Skeletal muscle satellite cell (primary cell): Measurements from ENCODE around the gene FANCL.
A peak's percentile ranks its signal among the peaks of the same experiment; 100 is the strongest.
"Not testable (repeated sequence)": the region's sequence is repeated elsewhere in the genome, so short reads cannot be mapped to it uniquely, and the experiment has no call there.

ENCODE experiments used
- H3K27me3 ChIP-seq: 2 replicates; pipeline ENCODE4 v1.7.0; 2013; ENCODE audit warnings: low read length; ENCODE audit not compliant: control insufficient read depth, insufficient read depth
- H3K36me3 ChIP-seq: 2 replicates; pipeline ENCODE4 v1.7.0; 2013; ENCODE audit warnings: mild to moderate bottlenecking, control low read depth, low read length; ENCODE audit not compliant: insufficient read depth
- H3K4me1 ChIP-seq: 2 replicates; pipeline ENCODE4 v1.7.0; 2013; ENCODE audit warnings: low read length; ENCODE audit not compliant: control insufficient read depth, insufficient read depth
- H3K4me2 ChIP-seq: 2 replicates; pipeline ENCODE4 v1.7.0; 2013; ENCODE audit warnings: mild to moderate bottlenecking, low read length
- H3K4me3 ChIP-seq: 2 replicates; pipeline ENCODE4 v1.7.0; 2013; ENCODE audit warnings: low read length
- H3K9ac ChIP-seq: 2 replicates; pipeline ENCODE4 v1.7.0; 2013; ENCODE audit warnings: mild to moderate bottlenecking, low read depth, low read length, moderate library complexity
- H3K9me3 ChIP-seq: replicated peaks from 2 replicates; pipeline ENCODE4 v1.7.0; 2013; ENCODE audit warnings: mild to moderate bottlenecking, control low read depth, low read length

Gene FANCL

DNA sequence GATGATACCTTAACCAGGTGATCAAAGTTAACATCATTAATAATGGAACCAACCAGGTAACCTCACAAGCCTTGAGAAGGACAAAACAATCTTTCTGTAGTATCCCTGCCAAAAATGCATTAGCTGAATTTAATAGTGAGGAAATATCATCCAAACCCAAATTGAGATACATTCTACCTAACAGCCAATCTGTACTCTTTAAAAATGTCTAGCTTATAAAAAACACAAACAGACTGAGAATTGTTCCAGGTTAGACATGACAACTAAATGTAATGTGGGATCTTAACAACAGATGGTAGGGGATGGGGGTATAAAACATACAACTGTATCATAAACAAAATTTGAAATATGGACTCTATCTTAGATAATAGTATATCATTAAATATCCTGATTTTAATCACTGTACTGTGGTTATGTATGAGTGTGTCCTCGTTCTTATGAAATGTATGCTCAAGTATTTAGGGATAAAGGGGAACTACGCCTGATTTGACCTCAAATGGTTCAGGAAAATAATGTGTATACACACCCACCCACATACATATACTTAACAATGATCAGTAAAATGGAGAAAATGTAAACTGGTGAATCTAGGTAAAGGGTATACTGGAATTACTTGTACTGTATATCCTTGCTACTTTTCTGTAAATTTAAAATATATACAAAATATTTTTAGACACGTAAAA lies 1.7 kb downstream of the FANCL start:
- Histone ChIP-seq H3K4me2 (peak overlapping the region; percentile 80), H3K4me1 (peaks cover 10% of the 10 kb centered on the region), H3K9me3 (no peaks in the 10 kb centered on the region), H3K36me3 (no peaks in the 10 kb centered on the region), H3K9ac (no peak overlapping the region), H3K27me3 (no peaks in the 10 kb centered on the region), H3K4me3 (no peak overlapping the region)

- Histone ChIP-seq H3K4me2 (no peak overlapping the region), H3K36me3 (no peaks in the 10 kb centered on the region), H3K4me3 (no peak overlapping the region), H3K9me3 (no peaks in the 10 kb centered on the region), H3K9ac (no peak overlapping the region), H3K27me3 (no peaks in the 10 kb centered on the region), H3K4me1 (peaks cover 14% of the 10 kb centered on the region)
Measured at GRCh38 chr2:58237741-58238140, 3.4 kb downstream of the FANCL start.

DNA sequence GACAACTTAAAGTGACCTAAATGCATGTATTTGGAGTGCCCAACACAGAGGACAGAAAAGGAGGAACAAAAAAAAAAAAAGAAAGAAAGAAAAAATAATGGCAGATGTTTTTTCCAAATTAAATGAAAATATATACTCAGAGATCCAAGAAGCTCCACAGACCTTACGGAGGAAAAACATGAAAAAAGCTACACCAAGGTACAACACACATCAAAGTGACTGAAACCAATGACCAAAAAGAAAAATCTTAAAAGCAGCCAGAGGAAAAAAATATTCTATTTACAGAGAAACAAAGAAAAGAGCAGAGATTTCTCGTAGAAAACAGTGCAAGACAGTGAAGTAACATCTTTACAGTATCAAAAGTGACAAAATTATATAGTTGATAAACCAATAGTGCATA lies 5.1 kb downstream of the FANCL start:
- H3K4me1 ChIP-seq: peaks cover 10% of the 10 kb centered on the region
- no peaks in the 10 kb centered on the region for H3K27me3 ChIP-seq
- no peaks in the 10 kb centered on the region for H3K36me3 ChIP-seq
- no peak overlapping the region for H3K9ac ChIP-seq
- no peak overlapping the region for H3K4me3 ChIP-seq
- H3K9me3 ChIP-seq: no peaks in the 10 kb centered on the region
- H3K4me2 ChIP-seq: no peak overlapping the region

GRCh38 chr2:58235170-58235569 lies 6.0 kb downstream of the FANCL start:
- Histone ChIP-seq H3K36me3 (no peaks in the 10 kb centered on the region), H3K4me3 (no peak overlapping the region), H3K27me3 (no peaks in the 10 kb centered on the region), H3K4me2 (no peak overlapping the region), H3K4me1 (peaks cover 6% of the 10 kb centered on the region), H3K9me3 (no peaks in the 10 kb centered on the region), H3K9ac (no peak overlapping the region)

GRCh38 chr2:58228299-58228698 lies 12.8 kb downstream of the FANCL start:
- H3K36me3 ChIP-seq: no peaks in the 10 kb centered on the region
- H3K27me3 ChIP-seq: no peaks in the 10 kb centered on the region
- H3K4me2 ChIP-seq: no peak overlapping the region
- no peak overlapping the region for H3K9ac ChIP-seq
- no peak overlapping the region for H3K4me3 ChIP-seq
- peaks cover under 1% of the 10 kb centered on the region for H3K4me1 ChIP-seq
- no peaks in the 10 kb centered on the region for H3K9me3 ChIP-seq

- H3K4me2 ChIP-seq: no peak overlapping the region
- H3K36me3 ChIP-seq: no peaks in the 10 kb centered on the region
Measured at GRCh38 chr2:58227171-58227917, 13.8 kb downstream of the FANCL start.

DNA sequence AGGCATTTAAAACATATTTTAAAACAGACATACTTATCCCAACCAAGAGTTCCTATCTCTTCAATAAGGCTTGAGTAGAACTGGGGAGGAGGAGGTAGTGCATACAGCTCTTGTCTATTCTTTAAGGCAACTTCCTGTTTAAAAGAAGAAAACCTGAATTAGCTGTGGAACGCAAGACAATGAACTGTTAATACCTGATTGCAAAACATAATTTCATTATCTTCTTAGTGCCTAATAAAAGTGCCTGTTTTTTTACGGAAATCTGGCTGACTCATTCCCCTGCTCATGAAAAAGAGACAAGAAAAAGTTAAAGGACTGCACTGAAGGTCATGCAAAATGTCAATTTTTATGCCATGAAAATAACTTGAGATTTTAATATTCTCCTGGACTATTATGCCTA lies 19.2 kb downstream of the FANCL start:
- H3K36me3 ChIP-seq: peaks cover 12% of the 10 kb centered on the region
- no peak overlapping the region for H3K4me2 ChIP-seq
- no peak overlapping the region for H3K4me3 ChIP-seq
- H3K4me1 ChIP-seq: peaks cover 4% of the 10 kb centered on the region
- H3K27me3 ChIP-seq: no peaks in the 10 kb centered on the region
- no peaks in the 10 kb centered on the region for H3K9me3 ChIP-seq
- no peak overlapping the region for H3K9ac ChIP-seq

More at GRCh38 chr2:58227171-58227917, 13.8 kb downstream of the FANCL start:
- H3K4me3 ChIP-seq: no peak overlapping the region
- no peaks in the 10 kb centered on the region for H3K27me3 ChIP-seq
- H3K4me1 ChIP-seq: no peaks in the 10 kb centered on the region
- H3K9me3 ChIP-seq: no peaks in the 10 kb centered on the region
- H3K9ac ChIP-seq: no peak overlapping the region

DNA sequence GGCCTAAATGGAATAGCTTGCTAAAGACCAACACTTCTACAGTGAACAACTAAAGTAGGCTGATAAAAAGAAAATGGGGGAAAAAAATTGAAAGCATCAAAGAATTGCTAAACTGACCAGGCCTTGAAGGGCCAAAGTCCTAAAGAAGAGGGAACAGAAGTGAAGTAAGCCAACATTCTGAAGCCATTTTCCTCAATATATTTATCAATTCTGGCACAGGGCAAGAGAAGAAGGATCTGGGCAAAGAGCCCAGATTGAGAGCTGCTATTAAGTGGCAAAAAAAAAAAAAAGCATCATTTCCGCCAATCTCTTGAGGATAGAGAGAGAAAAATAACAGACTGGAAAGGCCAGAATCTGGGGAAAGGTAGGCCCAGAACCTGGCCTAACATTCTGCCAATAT lies 25.7 kb downstream of the FANCL start:
- Histone ChIP-seq H3K4me3 (no peak overlapping the region), H3K9ac (no peak overlapping the region), H3K27me3 (no peaks in the 10 kb centered on the region), H3K4me1 (no peaks in the 10 kb centered on the region), H3K4me2 (no peak overlapping the region), H3K9me3 (no peaks in the 10 kb centered on the region), H3K36me3 (peaks cover 20% of the 10 kb centered on the region)

DNA sequence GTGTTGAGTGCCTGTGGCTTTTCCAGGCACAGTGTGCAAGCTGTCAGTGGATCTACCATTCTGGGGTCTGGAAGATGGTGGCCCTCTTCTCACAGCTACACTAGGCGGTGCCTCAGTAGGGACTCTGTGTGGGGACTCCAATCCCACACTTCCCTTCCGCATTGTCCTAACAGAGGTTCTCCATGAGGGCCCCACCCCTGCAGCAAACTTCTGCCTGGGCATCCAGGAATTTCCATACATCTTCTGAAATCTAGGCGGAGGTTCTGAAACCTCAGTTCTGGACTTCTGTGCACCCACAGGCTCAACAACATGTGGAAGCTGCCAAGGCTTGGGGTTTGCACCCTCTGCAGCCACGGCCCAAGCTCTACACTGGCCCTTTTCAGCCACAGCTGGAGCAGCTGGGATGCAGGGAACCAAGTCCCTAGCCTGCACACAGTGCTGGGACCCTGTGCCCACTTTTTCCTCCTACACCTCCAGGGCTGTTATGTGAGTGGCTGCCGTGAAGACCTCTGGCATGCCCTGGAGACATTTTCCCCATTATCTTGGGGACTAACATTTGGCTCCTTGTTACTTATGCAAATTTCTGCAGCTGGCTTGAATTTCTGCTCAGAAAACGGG lies 30.1 kb downstream of the FANCL start:
- H3K4me3 ChIP-seq, H3K27me3 ChIP-seq: not testable (repeated sequence)

GRCh38 chr2:58207189-58207588 lies 33.9 kb downstream of the FANCL start:
- Histone ChIP-seq H3K9ac (no peak overlapping the region), H3K36me3 (peaks cover 8% of the 10 kb centered on the region), H3K9me3 (no peaks in the 10 kb centered on the region), H3K4me3 (no peak overlapping the region), H3K27me3 (no peaks in the 10 kb centered on the region), H3K4me1 (peaks cover 8% of the 10 kb centered on the region), H3K4me2 (no peak overlapping the region)

More for the DNA sequence above, 30.1 kb downstream of the FANCL start:
- not testable (repeated sequence) for H3K9me3 ChIP-seq, H3K36me3 ChIP-seq, H3K4me1 ChIP-seq, H3K9ac ChIP-seq, H3K4me2 ChIP-seq

DNA sequence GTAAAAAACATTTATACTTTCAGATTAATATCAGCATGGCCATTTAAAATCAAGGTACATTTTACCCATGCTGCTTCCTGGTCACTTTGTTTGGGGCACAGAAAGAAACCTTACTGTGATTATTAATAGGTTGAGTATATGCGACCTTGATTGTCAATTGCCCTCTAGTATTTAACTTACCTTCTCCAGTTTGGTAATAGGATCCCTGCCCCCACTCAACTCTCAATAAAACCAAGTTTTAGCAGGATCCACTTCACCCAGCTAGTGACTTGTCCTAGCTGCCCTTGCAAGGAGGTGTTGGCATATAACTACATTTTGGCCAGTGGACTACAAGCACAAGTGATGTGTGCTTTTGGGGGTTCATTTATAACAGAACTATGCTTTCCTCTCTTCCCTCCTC lies 34.3 kb downstream of the FANCL start:
- peaks cover 8% of the 10 kb centered on the region for H3K4me1 ChIP-seq
- peaks cover 8% of the 10 kb centered on the region for H3K36me3 ChIP-seq
- no peak overlapping the region for H3K4me2 ChIP-seq
- no peaks in the 10 kb centered on the region for H3K9me3 ChIP-seq
- H3K4me3 ChIP-seq: no peak overlapping the region
- H3K27me3 ChIP-seq: no peaks in the 10 kb centered on the region
- no peak overlapping the region for H3K9ac ChIP-seq
